Central memory CD4-positive, alpha-beta T cell (primary cell): ENCODE data around the gene MAGEE2.
A peak's percentile ranks its signal among the peaks of the same experiment; 100 is the strongest.
"Not testable (repeated sequence)": the region's sequence is repeated elsewhere in the genome, so short reads cannot be mapped to it uniquely, and the experiment has no call there.

ENCODE experiments used
- DNase-seq: peaks from one replicate; pipeline ENCODE4 v3.0.0; 2022
- total RNA-seq, 3 experiments: gene quantifications; one replicate each; lab custom pipeline; 2026; lab: John Stamatoyannopoulos, UW

MAGEE2 gene, protein sequence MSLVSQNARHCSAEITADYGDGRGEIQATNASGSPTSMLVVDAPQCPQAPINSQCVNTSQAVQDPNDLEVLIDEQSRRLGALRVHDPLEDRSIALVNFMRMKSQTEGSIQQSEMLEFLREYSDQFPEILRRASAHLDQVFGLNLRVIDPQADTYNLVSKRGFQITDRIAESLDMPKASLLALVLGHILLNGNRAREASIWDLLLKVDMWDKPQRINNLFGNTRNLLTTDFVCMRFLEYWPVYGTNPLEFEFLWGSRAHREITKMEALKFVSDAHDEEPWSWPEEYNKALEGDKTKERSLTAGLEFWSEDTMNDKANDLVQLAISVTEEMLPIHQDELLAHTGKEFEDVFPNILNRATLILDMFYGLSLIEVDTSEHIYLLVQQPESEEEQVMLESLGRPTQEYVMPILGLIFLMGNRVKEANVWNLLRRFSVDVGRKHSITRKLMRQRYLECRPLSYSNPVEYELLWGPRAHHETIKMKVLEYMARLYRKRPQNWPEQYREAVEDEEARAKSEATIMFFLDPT
- 0 reads per million in 3 experiments for total RNA-seq

DNA sequence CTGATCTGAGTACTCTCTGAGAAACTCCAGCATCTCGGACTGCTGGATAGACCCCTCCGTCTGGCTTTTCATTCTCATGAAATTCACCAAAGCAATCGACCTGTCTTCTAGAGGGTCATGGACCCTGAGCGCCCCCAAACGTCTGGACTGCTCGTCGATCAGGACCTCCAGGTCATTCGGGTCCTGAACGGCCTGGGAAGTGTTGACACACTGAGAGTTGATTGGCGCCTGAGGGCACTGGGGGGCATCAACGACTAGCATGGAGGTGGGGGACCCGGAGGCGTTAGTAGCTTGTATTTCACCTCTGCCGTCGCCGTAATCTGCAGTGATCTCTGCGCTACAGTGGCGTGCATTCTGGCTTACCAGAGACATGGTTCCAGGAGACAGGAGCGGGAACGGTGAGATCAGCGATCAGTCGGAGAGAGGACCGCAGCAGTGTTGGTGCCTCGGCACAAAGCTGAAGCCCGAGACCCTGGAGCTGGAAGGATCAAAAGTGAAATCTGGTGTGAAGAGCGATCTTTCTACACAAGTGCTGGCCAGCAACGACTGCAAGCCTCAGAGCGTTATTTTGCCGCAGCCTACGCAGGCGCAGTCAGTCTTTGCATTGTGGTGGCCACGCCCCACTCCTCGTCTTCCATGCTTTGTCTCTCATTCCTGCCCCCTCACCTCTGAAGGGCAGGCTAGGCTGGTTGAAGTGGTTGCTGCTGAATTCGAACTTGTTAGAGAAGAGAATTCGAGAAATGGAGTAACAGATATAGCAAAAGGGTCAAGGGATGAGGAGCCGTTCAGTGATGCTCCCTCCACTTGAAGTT is at the start of gene MAGEE2:
MAGEE2 (minus strand) TSS at position 575 of the 812 bp plus-strand sequence; CDS start at position 372, 203 bp downstream.
- DNase-seq, result no peak

DNA sequence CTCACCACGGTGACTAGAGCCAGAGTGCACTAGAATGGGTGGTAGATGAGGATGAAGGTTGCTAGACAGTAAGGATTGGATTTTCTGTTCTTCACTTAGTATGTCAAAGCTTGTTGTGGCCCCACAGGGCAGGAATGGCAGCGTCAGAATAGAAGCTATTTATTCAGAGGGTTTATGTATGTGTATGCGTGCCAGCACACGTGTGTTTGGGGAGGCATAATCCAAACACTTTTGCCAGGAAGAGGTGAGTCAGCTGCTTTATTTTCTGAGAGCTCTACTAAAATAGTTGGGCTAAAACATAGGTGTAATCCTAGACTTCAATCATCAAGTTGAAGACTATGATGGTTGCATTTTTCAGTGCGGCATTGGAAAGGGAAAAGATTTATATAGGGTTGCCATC is 1.2 kb upstream of the MAGEE2 start:
- no peak for DNase-seq

DNA sequence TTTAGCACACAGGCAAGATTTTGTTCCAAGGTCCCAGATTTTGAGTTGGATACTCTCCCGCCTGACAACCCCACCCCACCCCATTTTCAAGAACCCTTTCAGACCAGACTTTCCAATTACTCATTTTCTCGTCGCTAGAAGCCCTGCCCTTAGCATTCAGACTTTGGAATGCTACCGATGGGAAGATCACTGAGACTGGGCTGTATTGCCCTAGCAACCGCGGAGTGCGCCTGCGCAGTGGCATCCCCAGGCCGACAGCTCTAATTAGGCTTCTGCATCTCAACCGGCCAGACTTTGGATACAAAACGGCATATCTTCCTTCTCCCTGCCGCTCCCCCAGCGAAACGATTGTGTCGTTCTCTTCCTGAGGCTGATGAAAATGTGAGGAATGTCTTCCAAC is 3.4 kb downstream of the MAGEE2 start:
- DNase-seq, result no peak

DNA sequence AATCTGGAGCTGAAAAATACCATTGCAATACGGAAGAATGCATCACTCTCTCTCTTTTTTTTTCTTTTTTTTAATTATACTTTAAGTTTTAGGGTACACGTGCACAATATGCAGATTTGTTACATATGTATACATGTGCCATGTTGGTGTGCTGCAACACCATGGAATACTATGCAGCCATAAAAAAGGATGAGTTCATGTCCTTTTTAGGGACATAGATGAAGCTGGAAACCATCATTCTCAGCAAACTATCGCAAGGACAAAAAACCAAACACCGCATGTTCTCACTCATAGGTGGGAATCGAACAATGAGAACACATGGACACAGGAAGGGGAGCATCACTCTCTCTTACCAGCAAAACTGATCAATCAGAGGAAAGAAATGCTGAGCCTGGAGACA is 17.0 kb downstream of the MAGEE2 start:
- DNase-seq, result not testable (repeated sequence)

DNA sequence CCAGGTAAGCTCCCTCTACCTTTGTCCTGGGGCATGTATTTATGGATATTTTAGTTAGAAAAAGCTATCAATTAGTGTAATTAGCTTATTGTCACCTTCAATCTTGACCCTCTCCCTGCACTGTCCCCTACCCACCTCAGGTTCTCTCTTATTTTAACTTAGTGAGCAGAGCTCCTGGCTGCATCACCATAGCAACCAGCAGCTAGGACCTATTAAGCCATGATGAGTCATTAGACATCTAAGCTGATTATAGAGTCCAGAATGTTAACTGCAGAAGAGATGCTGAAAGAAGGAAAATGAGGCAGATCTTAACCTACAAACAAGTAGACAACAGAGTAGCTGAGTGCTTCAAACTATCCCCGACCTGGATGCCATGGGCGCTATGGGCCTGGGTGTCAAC is 36.6 kb downstream of the MAGEE2 start:
- no peak for DNase-seq

DNA sequence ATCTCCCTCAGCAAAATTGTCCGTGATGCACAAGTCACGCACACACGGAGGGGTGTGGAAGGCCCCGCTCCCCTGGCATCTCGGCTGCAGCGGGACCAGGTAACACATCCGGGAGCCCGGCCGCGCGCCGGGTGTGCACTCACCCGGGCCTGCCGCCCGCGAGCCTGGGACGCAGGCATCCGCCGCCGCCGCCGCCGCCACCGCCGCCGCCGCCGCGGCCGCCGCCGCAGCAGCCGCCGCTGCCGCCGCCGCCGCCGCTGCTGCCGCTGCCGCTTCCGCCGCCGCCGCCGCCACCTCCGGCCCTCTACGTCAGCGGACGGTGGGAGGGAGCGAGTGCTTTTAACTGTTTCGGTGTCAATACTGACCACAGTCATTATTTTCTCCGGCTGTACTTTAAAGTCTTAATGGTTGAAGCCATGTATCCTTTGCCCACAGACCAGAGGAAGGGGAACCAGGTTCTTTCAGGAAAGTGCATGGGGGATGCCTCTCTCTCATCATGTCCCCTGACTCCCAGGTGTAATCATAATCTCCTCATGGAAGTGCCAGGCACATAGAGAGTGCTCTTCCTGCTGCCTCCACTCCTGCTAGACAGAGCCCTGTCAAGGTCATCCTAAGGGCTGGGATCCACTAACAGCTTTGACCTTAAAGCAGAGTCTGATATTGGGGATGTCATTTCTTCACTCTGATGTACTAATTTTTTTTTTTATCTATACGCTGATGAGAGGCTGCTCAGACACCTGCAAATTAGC is 38.0 kb downstream of the MAGEE2 start:
- peak; percentile 4 for DNase-seq
